Skeletal muscle tissue (tissue), 4 donors: ENCODE measurements around the gene LGALS4. TPM values are rescaled to one million over a fixed set of nuclear protein-coding genes. Genes with fewer than 3 reads are reported as not detected.

Experiments
- H3K27ac ChIP-seq: one replicate; pipeline ENCODE4 v1.7.0; 2013; ENCODE audit warnings: mild to moderate bottlenecking, low read depth, low read length, inconsistent platforms
- H3K27me3 ChIP-seq, 3 donors: one replicate each; pipeline ENCODE4 v1.7.0; 2013; ENCODE audit warnings: low read length in 3 of 3; ENCODE audit not compliant: control insufficient read depth in 3 of 3, insufficient read depth in 3 of 3
- H3K36me3 ChIP-seq, 3 donors: one replicate each; pipeline ENCODE4 v1.7.0; 2013; ENCODE audit warnings: low read length in 3 of 3; ENCODE audit not compliant: control insufficient read depth in 3 of 3, insufficient read depth in 3 of 3
- H3K4me1 ChIP-seq, 3 donors: one replicate each; pipeline ENCODE4 v1.7.0; 2013; ENCODE audit warnings: low read length in 3 of 3, mild to moderate bottlenecking in 3 of 3; ENCODE audit not compliant: control insufficient read depth in 3 of 3, insufficient read depth in 3 of 3
- H3K4me3 ChIP-seq, 3 donors: one replicate each; pipeline ENCODE4 v1.7.0; 2013; ENCODE audit warnings: low read length in 3 of 3
- H3K9ac ChIP-seq, 3 donors: one replicate each; pipeline ENCODE4 v1.7.0; 2013; ENCODE audit warnings: low read length in 3 of 3, mild to moderate bottlenecking in 3 of 3, moderate library complexity in 2 of 3, low read depth in 1 of 3
- H3K9me3 ChIP-seq, 3 donors: one replicate each; pipeline ENCODE4 v1.7.0; 2013; ENCODE audit warnings: low read length in 3 of 3; ENCODE audit not compliant: control insufficient read depth in 3 of 3
- total RNA-seq: library from RNA; depleted of rRNA; stranded (reverse); fragments of >200 nt; gene quantifications from one replicate; pipeline ENCODE4 v1.2.3, GENCODE V29; 2014
- donor health status: Osteomylitis.

Gene LGALS4
- total RNA-seq, 1 donor from 2014 or later = not detected

DNA sequence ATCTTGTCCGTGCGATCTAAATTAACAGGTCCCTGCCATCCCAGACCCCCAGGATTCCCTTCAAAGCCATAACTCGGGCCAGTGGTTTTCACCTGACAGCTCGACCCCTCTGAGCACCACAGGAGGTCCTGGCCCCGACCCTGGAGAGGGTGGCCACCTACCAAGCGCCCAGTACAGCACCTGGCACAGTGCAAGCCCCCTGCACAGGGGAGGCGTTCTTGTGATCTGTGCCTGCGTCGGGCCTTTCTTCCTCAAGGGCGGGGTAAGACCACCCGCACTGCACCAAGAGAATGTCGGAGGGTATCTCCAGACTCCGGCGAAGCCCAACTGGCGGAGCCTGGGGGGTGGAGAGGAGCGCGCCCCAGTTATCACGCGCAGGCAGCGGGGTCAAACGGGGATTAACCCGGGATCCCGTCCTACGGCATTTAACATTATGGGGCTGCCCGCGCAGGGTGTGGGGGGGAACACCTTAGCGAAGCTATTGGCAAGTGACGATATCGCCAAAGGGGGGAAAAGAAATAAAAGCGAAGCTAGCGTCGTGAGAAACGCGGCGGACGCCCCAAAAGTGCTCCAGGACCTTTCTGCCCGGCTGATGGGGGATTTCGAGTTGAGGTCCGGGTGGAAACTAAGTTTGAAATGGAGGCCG lies 38.4 kb upstream of the LGALS4 start:
- Histone ChIP-seq H3K9me3 (no peaks in the 10 kb centered on the region), H3K27ac (peak overlapping the region; percentile 99), H3K9ac (peak overlapping the region; percentile 96 to 97 (median 97)), H3K4me1 (peaks cover 44 to 49% (median 45%) of the 10 kb centered on the region in 3 donors), H3K27me3 (no peaks in the 10 kb centered on the region), H3K4me3 (peak overlapping the region; percentile 86 to 96 (median 94)), H3K36me3 (peaks cover 13 to 26% (median 16%) of the 10 kb centered on the region in 3 donors)

- Histone ChIP-seq H3K9ac (peak overlapping the region; percentile 96 to 97 (median 97)), H3K9me3 (no peaks in the 10 kb centered on the region), H3K4me1 (peaks cover 50 to 55% (median 51%) of the 10 kb centered on the region in 3 donors), H3K4me3 (peak overlapping the region; percentile 86 to 96 (median 94)), H3K36me3 (peaks cover 19 to 31% (median 22%) of the 10 kb centered on the region in 3 donors), H3K27ac (peak overlapping the region; percentile 100), H3K27me3 (no peaks in the 10 kb centered on the region)
Measured at GRCh38 chr19:38850436-38850975, 37.8 kb upstream of the LGALS4 start.

GRCh38 chr19:38849860-38850435 lies 37.2 kb upstream of the LGALS4 start, which contains the start of gene HNRNPL:
Gene HNRNPL, minus strand, starts transcription at chr19:38849986. Its CDS starts 20 bp downstream, at chr19:38849966.
- H3K4me3 ChIP-seq = peak within 1 kb of the TSS; percentile 86 to 96 (median 94)
- no peaks in the 10 kb centered on the region for H3K9me3 ChIP-seq
- H3K27ac ChIP-seq = peak within 1 kb of the TSS; percentile 100
- peak within 1 kb of the TSS; percentile 96 to 97 (median 97) for H3K9ac ChIP-seq
- no peaks in the 10 kb centered on the region for H3K27me3 ChIP-seq
- peaks cover 22 to 37% (median 26%) of the 10 kb centered on the region in 3 donors for H3K36me3 ChIP-seq
- H3K4me1 ChIP-seq = peaks cover 55 to 60% (median 55%) of the 10 kb centered on the region in 3 donors

DNA sequence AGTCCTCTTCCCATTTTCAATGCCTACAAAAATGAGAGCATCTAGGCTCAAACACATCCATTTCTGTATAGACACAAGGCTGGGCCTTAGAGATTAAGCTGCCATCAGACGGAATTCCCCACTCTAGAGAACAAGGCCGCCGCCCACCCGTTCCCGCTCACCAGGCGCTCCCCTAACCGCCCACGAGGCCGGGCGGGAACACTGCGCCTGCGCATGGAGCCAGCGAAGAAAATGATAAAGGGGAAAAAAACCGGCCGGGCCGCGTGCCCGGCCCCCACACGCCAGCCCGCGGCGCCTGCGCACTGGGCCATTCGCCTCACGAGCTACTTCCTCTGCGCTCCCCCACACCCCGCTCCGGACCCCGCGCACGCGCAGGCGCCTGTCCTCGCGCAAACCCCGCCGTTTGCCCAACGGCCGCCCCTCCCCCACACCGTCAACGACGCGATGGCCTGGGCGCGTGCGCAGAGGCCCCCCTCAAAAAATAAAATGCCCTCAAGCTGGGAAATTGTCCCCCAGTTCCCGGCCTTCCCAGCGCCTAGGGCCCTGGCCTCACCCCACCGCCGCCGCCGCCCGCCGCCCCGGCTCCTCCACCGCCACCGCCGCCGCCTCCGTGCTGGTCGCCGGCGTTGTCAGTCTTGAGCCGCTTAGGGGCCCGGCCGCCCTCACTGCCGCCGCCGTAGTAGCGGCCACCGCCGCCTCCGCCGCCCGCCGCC lies 36.6 kb upstream of the LGALS4 start:
- H3K4me1 ChIP-seq = peaks cover 58 to 62% (median 58%) of the 10 kb centered on the region in 3 donors
- H3K4me3 ChIP-seq = peak overlapping the region; percentile 66 to 91 (median 74)
- H3K36me3 ChIP-seq = peaks cover 27 to 43% (median 32%) of the 10 kb centered on the region in 3 donors
- H3K9ac ChIP-seq = peak overlapping the region; percentile 74 to 90 (median 79)
- no peaks in the 10 kb centered on the region for H3K9me3 ChIP-seq
- no peaks in the 10 kb centered on the region for H3K27me3 ChIP-seq
- peak overlapping the region; percentile 100 for H3K27ac ChIP-seq

GRCh38 chr19:38848299-38849146 lies 35.8 kb upstream of the LGALS4 start:
- H3K27ac ChIP-seq = peak overlapping the region; percentile 100
- peak overlapping the region; percentile 66 to 91 (median 74) for H3K4me3 ChIP-seq
- H3K9ac ChIP-seq = peak overlapping the region; percentile 74 to 90 (median 79)
- no peaks in the 10 kb centered on the region for H3K9me3 ChIP-seq
- H3K36me3 ChIP-seq = peaks cover 35 to 51% (median 40%) of the 10 kb centered on the region in 3 donors
- no peaks in the 10 kb centered on the region for H3K27me3 ChIP-seq
- peaks cover 59 to 70% (median 64%) of the 10 kb centered on the region in 3 donors for H3K4me1 ChIP-seq

- H3K9ac ChIP-seq = peak overlapping the region; percentile 2 to 69 (median 63)
- peaks cover 58 to 80% (median 71%) of the 10 kb centered on the region in 3 donors for H3K4me1 ChIP-seq
- peaks cover 59 to 73% (median 63%) of the 10 kb centered on the region in 3 donors for H3K36me3 ChIP-seq
- H3K27ac ChIP-seq = peak overlapping the region; percentile 100
- H3K4me3 ChIP-seq = peak overlapping the region in 2 of 3 donors; percentile 32 to 45
- H3K9me3 ChIP-seq = no peaks in the 10 kb centered on the region
- H3K27me3 ChIP-seq = no peaks in the 10 kb centered on the region
Measured at GRCh38 chr19:38846097-38846496, 33.4 kb upstream of the LGALS4 start.

- H3K9ac ChIP-seq = peak overlapping the region; percentile 2 to 69 (median 63)
- peaks cover 59 to 80% (median 71%) of the 10 kb centered on the region in 3 donors for H3K4me1 ChIP-seq
- peak overlapping the region; percentile 100 for H3K27ac ChIP-seq
Measured at GRCh38 chr19:38845374-38846024, 32.8 kb upstream of the LGALS4 start.

GRCh38 chr19:38844093-38844686 lies 31.4 kb upstream of the LGALS4 start:
- H3K4me3 ChIP-seq = no peak overlapping the region
- no peaks in the 10 kb centered on the region for H3K27me3 ChIP-seq
- peak overlapping the region; percentile 100 for H3K27ac ChIP-seq
- peaks cover 68 to 92% (median 84%) of the 10 kb centered on the region in 3 donors for H3K4me1 ChIP-seq
- H3K9ac ChIP-seq = peak overlapping the region in 1 of 3 donors; percentile 45
- peaks cover 73 to 89% (median 77%) of the 10 kb centered on the region in 3 donors for H3K36me3 ChIP-seq
- no peaks in the 10 kb centered on the region for H3K9me3 ChIP-seq

More at GRCh38 chr19:38845374-38846024, 32.8 kb upstream of the LGALS4 start:
- Histone ChIP-seq H3K27me3 (no peaks in the 10 kb centered on the region), H3K36me3 (peaks cover 64 to 78% (median 69%) of the 10 kb centered on the region in 3 donors), H3K4me3 (peak overlapping the region in 1 of 3 donors; percentile 32), H3K9me3 (no peaks in the 10 kb centered on the region)
